NCI-H1417 treated with DMSO at 0.1 percent for 48 hours (cell line): ENCODE data around the gene CCDC30.

ENCODE experiments used
- DNase-seq: peaks from one replicate; lab custom pipeline; 2025; lab: John Stamatoyannopoulos, UW

The CCDC30 gene

GRCh38 chr1:42692461-42692860 lies 229.4 kb downstream of the CCDC30 start:
- no peak for DNase-seq

- no peak for DNase-seq
These were observed 229.8 kb downstream of the CCDC30 start for GRCh38 chr1:42692911-42693310.

GRCh38 chr1:42698081-42698813 lies 235.2 kb downstream of the CCDC30 start:
- no peak for DNase-seq

GRCh38 chr1:42700006-42700405 lies 236.9 kb downstream of the CCDC30 start:
- DNase-seq = no peak

- no peak for DNase-seq
These were observed 240.9 kb downstream of the CCDC30 start for GRCh38 chr1:42703888-42704464.
